GM21447 (cell line): Measurements from ENCODE around the gene OR2L3.
"Not testable (repeated sequence)": the region's sequence is repeated elsewhere in the genome, so short reads cannot be mapped to it uniquely, and the experiment has no call there.

ENCODE experiments used
- ATAC-seq: cut with Tn5 transposase; IDR thresholded peaks from one replicate; pipeline ENCODE4 v1.9.1; 2021; ENCODE audit not compliant: unreplicated experiment

OR2L3 gene, protein sequence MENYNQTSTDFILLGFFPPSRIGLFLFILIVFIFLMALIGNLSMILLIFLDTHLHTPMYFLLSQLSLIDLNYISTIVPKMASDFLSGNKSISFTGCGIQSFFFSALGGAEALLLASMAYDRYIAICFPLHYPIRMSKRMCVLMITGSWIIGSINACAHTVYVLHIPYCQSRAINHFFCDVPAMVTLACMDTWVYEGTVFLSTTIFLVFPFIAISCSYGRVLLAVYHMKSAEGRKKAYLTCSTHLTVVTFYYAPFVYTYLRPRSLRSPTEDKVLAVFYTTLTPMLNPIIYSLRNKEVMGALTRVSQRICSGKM

GRCh38 chr1:248046536-248046935, at the start of gene OR2L3:
OR2L3 (plus strand) TSS chr1:248046836; CDS start chr1:248060682, 13,846 bp downstream.
- no peak for ATAC-seq

DNA sequence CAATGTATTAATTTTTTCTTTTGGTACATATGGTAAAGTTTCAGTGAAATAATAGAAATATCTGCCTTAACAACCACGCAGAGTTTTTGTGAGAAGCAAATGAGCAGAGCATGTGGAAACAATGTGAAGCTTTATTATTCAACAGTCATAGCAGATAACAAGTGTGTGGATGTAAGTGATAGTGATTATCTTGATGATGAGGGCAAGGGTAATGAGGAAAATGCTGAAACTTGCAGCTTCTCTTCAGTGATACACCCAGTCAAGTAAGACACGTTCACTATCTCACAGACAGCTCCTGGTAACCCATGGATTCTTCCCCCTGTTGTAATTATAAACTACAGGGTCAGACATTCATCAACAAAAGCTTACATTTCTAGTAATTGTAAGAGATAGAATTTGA, 47.8 kb upstream of the OR2L3 start:
- ATAC-seq = no peak

- no peak for ATAC-seq
Measured at GRCh38 chr1:248000169-248000568, 46.5 kb upstream of the OR2L3 start.

DNA sequence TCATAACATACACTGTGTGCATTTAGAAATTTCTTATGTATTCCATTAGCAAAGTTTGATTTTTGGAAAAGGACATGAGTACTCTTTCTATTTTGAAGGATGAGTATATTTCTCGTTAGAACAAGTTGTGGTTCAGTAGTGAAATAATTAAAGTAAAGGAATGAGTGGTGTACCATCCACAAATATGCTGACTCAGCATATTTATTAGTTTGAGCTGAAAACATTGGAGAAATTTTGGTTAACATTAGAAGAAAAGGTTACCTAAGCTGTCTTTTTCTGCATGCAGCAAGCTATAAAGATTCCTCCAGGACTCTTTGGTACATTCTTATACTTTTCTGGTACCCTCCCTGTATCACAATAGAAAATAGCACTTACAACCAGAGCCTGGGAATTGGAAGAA, 38.9 kb upstream of the OR2L3 start:
- no peak for ATAC-seq

GRCh38 chr1:248009681-248010080, 37.0 kb upstream of the OR2L3 start:
- no peak for ATAC-seq

- no peak for ATAC-seq
Measured at GRCh38 chr1:248013229-248013710, 33.4 kb upstream of the OR2L3 start, which contains the start of gene OR2L5. OR2L5 (plus strand) TSS chr1:248013660; CDS start chr1:248021948, 8,288 bp downstream.

DNA sequence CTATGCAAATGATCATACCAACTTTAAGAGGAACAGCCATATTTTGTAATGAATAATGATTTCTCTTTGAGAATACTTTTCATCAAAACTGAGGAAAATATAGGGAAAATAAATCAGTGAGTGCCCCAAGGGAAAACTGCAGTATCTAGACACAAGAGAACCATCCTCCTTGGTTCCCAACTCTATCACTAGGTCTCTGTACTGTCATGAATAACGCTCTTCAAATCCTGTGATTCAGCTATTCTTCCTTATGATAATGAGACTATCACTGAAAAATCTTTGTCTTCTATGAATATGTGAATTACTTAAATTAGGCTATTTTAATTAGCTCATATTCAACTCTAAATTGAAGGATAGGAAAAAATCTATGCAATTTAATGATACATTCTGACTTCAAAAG, 30.8 kb upstream of the OR2L3 start:
- ATAC-seq = no peak

GRCh38 chr1:248029770-248030169, 16.9 kb upstream of the OR2L3 start, which contains the start of gene OR2L2:
OR2L2 (plus strand) TSS chr1:248030070; CDS start chr1:248038268, 8,198 bp downstream.
- no peak for ATAC-seq

DNA sequence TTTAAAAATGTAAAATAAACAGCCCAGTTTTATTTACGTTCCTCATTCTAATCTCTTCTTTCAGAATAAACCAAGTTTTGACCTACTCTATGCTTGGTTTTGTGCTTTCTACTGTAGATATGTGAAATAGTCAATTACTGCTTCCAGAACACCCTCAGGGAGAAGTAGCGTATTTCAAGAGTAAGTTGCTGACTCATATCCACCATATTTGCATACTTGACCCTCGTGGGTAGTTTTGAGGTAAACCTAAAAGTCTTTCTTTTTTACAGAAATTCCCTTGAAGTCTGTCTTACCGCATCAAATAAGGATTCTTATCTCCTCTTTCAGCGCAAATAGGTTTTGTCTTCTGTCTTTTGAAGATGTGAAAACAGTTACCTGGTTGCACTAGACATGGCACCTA, 1.4 kb upstream of the OR2L3 start:
- no peak for ATAC-seq

DNA sequence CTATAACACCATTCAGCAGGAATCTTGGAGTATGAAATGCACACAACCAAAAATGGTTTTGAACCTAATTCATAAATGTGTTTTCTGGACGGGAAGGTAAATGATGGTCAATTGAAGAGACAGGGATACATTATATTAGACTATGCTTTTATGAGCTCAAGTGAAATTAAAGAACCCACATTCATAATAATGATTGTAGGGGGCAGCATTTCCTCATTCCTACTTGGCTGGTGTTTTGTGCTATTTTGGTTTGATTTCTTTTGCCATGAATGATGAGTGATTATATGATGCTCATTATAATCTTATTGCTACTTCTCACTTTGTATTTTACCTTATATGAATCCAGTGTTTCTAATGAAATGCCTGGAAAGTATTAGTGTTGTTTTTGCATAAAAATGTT, 372 bp downstream of the OR2L3 start:
- ATAC-seq = no peak

- ATAC-seq = no peak
Measured at GRCh38 chr1:248054671-248055070, 8.0 kb downstream of the OR2L3 start.

- no peak for ATAC-seq
Measured at GRCh38 chr1:248055261-248055660, 8.6 kb downstream of the OR2L3 start.

- ATAC-seq = no peak
Measured at GRCh38 chr1:248065071-248065470, 18.4 kb downstream of the OR2L3 start.

DNA sequence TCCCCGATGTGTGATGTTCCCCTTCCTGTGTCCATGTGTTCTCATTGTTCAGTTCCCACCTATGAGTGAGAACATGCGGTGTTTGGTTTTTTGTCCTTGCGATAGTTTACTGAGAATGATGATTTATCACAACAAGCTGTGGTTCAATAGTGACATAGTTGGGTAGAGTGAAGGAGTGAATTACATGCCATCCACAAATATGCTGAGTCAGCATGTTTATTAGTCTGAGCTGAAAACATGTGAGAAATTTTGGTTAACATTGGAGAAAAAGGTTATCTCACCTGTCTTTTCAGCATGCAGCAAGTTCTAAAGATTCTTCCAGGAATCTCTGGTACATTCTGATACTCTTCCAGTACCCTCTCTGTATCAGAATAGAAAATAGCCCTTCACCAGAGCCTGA, 19.0 kb downstream of the OR2L3 start:
- ATAC-seq = no peak

DNA sequence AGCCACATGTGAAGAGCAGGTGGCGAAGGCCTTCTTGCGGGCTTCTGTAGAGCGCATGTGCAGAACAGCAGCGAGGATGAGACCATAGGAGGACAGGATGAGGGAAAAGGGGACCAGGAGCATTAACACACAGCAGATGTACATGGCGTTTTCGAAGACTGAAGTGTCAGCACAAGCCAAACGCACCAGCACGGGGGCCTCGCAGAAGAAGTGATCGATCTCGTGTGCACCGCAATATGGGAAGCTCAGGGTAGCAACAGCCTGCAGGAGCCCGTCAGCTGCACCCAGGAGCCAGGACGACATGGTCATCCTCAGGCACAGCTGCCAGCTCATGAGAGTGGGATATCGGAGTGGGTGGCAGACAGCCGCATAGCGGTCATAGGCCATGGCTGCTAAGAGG, 37.2 kb downstream of the OR2L3 start:
- not testable (repeated sequence) for ATAC-seq

GRCh38 chr1:248094884-248095283, 48.2 kb downstream of the OR2L3 start, which contains the start of gene OR2L13:
OR2L13 (plus strand) TSS chr1:248095184; CDS start chr1:248099376, 4,192 bp downstream.
- ATAC-seq = no peak

DNA sequence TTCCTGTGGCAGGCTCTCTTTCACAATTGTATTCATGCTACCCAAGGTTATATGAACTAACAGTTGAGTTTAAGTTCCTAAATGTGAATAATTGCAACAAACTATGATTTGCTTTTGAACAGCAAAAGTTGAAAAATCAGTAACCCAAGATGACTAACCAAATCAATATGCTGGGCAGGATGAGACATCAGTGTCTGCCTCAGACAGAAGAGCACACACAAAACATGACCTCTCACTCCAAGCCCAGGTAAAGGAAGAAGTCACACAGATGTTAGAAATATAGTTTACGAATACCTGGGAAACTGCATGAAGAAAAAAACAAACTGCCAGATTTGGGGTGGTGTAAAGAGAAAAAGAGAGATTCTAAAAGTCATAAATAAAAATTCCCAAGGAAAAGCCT, 51.9 kb downstream of the OR2L3 start:
- no peak for ATAC-seq

GRCh38 chr1:248102847-248103246, 56.2 kb downstream of the OR2L3 start:
- no peak for ATAC-seq

DNA sequence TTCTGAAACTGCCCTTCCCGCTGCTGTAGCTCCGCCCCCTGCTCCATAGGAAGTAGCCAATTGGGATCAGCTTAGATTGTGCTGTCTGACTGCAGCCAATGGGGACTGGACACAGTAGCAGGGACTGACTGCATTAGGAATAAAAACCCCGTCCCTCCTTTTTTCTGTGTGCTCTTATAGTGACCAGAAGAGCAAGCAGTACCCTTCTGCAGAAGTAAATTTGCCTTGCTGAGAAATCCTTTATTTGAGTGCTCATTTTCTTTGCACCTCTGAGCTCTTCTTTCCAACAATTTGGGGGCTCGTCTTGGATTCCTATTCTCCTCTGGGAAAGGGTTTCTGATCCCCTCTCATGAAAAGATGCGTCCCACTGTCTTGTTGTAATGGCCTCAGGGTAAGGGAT, 64.5 kb downstream of the OR2L3 start:
- no peak for ATAC-seq
